ENCODE results near the gene TMEM247.

TMEM247 gene

DNA sequence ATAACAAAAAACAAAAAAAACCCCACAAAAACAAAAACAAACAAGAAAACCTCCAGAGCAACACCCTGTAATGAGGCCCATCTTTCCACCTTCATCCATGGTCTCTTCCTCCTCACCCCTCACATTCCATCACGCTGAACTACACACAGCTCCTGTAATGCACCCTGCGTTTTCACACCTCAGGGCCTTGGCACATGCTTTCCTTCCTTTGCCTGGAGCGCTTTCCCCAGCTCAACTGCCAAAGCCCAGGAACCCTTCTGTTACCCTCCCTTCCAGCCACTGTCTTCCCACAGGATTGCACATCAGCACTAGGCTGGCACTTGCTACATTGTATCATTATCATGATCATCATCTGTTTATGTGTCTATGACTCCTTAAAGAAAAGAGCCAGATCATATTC is 29.4 kb downstream of the TMEM247 start:
- Histone ChIP-seq H3K4me2 (ENCODE audit: low read depth, low read length) (no peak overlapping the region), H4K20me1 (ENCODE audit: insufficient read depth, low read length) (no peaks in the 10 kb centered on the region), H3K9me2 (replicated peaks; ENCODE audit: insufficient read depth, low read length) (no peaks in the 10 kb centered on the region), H3K27ac (ENCODE audit: low read length) (no peak overlapping the region), H3K4me1 (ENCODE audit: low read length) (no peaks in the 10 kb centered on the region), H3K79me2 (ENCODE audit: low read length) (no peaks in the 10 kb centered on the region), H3K27me3 (replicated peaks; ENCODE audit: insufficient read depth, low read length) (no peaks in the 10 kb centered on the region), H3K36me3 (replicated peaks; ENCODE audit: insufficient read depth, low read length) (no peaks in the 10 kb centered on the region), H3K9me3 (replicated peaks; ENCODE audit: insufficient read depth, low read length) (no peaks in the 10 kb centered on the region), H3F3A (ENCODE audit: insufficient read depth, low read length) (no peaks in the 10 kb centered on the region), H2AFZ (ENCODE audit: low read length) (no peak overlapping the region), H3K4me3 (ENCODE audit: low read length) (no peak overlapping the region), H3K9ac (ENCODE audit: low read length) (no peak overlapping the region)
- no peak for DNase-seq
- TF ChIP-seq EZH2phosphoT487 (IDR thresholded peaks at IDR 0.05; ENCODE audit: low read length): no peak
- no peak for TF ChIP-seq EZH2 (optimal IDR thresholded peaks at IDR 0.05; ENCODE audit: low read depth, low read length)
- TF ChIP-seq, protein P1, sequence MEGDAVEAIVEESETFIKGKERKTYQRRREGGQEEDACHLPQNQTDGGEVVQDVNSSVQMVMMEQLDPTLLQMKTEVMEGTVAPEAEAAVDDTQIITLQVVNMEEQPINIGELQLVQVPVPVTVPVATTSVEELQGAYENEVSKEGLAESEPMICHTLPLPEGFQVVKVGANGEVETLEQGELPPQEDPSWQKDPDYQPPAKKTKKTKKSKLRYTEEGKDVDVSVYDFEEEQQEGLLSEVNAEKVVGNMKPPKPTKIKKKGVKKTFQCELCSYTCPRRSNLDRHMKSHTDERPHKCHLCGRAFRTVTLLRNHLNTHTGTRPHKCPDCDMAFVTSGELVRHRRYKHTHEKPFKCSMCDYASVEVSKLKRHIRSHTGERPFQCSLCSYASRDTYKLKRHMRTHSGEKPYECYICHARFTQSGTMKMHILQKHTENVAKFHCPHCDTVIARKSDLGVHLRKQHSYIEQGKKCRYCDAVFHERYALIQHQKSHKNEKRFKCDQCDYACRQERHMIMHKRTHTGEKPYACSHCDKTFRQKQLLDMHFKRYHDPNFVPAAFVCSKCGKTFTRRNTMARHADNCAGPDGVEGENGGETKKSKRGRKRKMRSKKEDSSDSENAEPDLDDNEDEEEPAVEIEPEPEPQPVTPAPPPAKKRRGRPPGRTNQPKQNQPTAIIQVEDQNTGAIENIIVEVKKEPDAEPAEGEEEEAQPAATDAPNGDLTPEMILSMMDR (IDR thresholded peaks at IDR 0.05; ENCODE audit: low read length): no peak

DNA sequence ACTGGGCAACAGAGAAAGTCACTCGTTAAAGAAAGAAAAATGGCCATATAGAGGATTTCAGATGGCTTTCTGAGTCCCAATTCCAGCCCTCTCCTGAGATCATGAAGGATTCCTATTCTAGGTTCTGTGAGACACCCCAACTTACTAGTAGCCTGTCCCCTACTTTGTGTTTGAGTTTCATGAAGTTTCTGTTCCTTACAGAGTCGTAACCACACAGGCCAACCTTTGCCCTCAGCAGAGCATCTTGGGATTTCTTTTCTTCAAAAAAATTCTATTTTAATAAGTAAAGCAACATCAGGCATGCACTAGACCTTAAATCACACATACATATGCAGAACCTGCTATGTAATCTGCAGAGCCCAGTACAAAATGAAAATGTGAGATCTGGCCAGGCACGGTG is 30.4 kb downstream of the TMEM247 start:
- H3K27me3 ChIP-seq (replicated peaks; ENCODE audit: insufficient read depth, low read length): no peaks in the 10 kb centered on the region
- no peak overlapping the region for H2AFZ ChIP-seq (ENCODE audit: low read length)
- H3K36me3 ChIP-seq (replicated peaks; ENCODE audit: insufficient read depth, low read length): no peaks in the 10 kb centered on the region
- H3K4me3 ChIP-seq (ENCODE audit: low read length): no peak overlapping the region
- no peaks in the 10 kb centered on the region for H3K4me1 ChIP-seq (ENCODE audit: low read length)
- H3K4me2 ChIP-seq (ENCODE audit: low read depth, low read length): no peak overlapping the region
- H4K20me1 ChIP-seq (ENCODE audit: insufficient read depth, low read length): no peaks in the 10 kb centered on the region
- no peaks in the 10 kb centered on the region for H3F3A ChIP-seq (ENCODE audit: insufficient read depth, low read length)
- no peak for DNase-seq
- TF ChIP-seq EZH2 (optimal IDR thresholded peaks at IDR 0.05; ENCODE audit: low read depth, low read length): no peak
- no peak for TF ChIP-seq EZH2phosphoT487 (IDR thresholded peaks at IDR 0.05; ENCODE audit: low read length)
- TF ChIP-seq, protein P1 (IDR thresholded peaks at IDR 0.05; ENCODE audit: low read length): no peak
- H3K27ac ChIP-seq (ENCODE audit: low read length): no peak overlapping the region
- H3K9me3 ChIP-seq (replicated peaks; ENCODE audit: insufficient read depth, low read length): no peaks in the 10 kb centered on the region
- H3K79me2 ChIP-seq (ENCODE audit: low read length): no peaks in the 10 kb centered on the region
- H3K9ac ChIP-seq (ENCODE audit: low read length): no peak overlapping the region
- H3K9me2 ChIP-seq (replicated peaks; ENCODE audit: insufficient read depth, low read length): no peaks in the 10 kb centered on the region

DNA sequence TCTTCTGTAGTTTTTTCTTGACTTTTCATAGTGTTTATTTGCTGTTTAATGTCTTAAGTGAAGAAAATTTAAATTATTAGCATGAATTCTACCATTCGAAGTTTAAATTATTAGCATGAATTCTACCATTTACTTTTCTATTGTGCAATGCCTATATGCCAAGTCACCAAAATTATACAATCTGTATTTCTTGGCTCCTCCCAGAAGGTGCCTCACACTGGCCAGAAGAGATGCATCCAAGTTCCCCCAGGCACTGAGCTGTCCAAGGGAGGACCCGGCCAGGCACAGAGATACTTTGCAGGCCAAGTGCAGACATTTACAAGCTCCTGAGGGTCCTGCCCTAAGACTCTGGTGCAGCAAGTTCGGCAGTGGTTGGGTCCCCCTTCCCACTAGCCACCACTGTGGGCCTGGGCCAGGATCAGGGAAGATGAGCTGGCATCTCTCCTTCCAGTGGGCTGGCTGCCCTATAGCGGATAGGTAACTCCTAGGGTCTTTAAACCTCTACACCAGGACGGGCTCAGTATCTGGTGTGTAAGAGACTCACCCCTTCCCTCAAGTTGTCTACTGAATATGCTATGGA is 31.3 kb downstream of the TMEM247 start:
- TF ChIP-seq EZH2phosphoT487 (IDR thresholded peaks at IDR 0.05; ENCODE audit: low read length) (no peak), EZH2 (optimal IDR thresholded peaks at IDR 0.05; ENCODE audit: low read depth, low read length) (no peak)
- TF ChIP-seq, protein P1 (IDR thresholded peaks at IDR 0.05; ENCODE audit: low read length): no peak
- Histone ChIP-seq H2AFZ (ENCODE audit: low read length) (no peak overlapping the region), H3K36me3 (replicated peaks; ENCODE audit: insufficient read depth, low read length) (no peaks in the 10 kb centered on the region), H4K20me1 (ENCODE audit: insufficient read depth, low read length) (no peaks in the 10 kb centered on the region), H3K4me1 (ENCODE audit: low read length) (no peaks in the 10 kb centered on the region), H3K4me3 (ENCODE audit: low read length) (no peak overlapping the region), H3K79me2 (ENCODE audit: low read length) (no peaks in the 10 kb centered on the region), H3K4me2 (ENCODE audit: low read depth, low read length) (no peak overlapping the region), H3K9me2 (replicated peaks; ENCODE audit: insufficient read depth, low read length) (no peaks in the 10 kb centered on the region), H3F3A (ENCODE audit: insufficient read depth, low read length) (no peaks in the 10 kb centered on the region), H3K9ac (ENCODE audit: low read length) (no peak overlapping the region), H3K27me3 (replicated peaks; ENCODE audit: insufficient read depth, low read length) (no peaks in the 10 kb centered on the region), H3K27ac (ENCODE audit: low read length) (no peak overlapping the region), H3K9me3 (replicated peaks; ENCODE audit: insufficient read depth, low read length) (no peaks in the 10 kb centered on the region)
- DNase-seq: no peak
